GM21786 (cell line): Measurements from ENCODE around the gene PDK2.

Experiments
- ATAC-seq: cut with Tn5 transposase; IDR thresholded peaks from one replicate; pipeline ENCODE4 v1.9.1; 2021; ENCODE audit not compliant: unreplicated experiment

PDK2 gene

DNA sequence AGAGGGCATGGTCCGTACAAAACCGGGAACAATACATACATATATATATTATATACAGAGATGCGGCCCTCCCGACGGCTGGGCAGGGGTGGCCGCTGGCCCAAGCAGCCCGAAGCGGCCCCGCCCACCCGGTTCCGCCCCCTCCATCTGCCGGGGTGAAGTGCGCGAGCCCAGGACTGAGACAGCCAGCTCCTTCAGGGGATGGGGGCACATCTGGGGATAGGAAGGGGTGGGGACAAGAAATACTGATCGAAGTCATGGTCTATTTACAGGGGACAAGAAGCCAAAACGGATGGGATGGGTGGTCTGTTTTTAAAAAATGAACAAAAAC, 38.6 kb downstream of the PDK2 start:
- ATAC-seq: no peak

- ATAC-seq: no peak
Measured at GRCh38 chr17:50134206-50135110, 39.3 kb downstream of the PDK2 start.

DNA sequence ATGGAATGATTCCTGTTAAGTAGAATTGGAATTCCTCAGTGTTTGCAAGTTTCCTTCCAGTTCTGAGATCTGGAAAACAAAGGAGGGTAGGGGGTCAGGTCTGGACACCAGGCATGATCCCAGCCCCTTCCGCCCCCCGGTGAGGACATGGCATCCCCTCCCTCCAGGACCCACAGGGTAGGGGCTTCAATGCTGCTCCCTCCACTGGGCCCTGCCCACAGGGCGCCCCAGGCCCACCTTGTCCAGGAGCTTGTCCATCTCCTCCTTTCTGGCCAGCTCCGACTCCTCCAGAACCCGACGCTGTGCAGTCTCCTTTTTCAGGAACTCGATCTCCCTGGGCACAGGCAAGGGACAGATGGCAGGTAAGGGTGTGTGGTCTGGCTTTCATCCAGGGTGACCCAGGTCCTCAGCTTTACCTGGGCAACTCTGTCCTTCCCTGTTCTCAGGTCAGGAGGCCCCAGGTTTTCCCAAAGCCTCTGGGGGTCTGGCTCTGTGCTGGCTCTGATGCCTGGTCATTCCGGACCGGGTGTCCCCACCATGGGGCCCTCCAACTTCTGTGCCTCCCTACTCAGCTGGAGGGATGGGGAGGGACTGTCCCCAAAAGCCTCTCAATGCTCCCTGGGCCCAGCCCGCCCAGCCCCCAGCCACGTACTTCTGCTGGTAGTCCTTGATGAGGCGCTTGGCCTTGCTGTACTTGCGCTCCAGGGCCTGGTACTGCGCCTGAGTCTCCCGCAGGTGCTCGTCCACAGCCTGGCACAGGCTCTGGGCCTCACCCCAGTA, 40.4 kb downstream of the PDK2 start:
- no peak for ATAC-seq

DNA sequence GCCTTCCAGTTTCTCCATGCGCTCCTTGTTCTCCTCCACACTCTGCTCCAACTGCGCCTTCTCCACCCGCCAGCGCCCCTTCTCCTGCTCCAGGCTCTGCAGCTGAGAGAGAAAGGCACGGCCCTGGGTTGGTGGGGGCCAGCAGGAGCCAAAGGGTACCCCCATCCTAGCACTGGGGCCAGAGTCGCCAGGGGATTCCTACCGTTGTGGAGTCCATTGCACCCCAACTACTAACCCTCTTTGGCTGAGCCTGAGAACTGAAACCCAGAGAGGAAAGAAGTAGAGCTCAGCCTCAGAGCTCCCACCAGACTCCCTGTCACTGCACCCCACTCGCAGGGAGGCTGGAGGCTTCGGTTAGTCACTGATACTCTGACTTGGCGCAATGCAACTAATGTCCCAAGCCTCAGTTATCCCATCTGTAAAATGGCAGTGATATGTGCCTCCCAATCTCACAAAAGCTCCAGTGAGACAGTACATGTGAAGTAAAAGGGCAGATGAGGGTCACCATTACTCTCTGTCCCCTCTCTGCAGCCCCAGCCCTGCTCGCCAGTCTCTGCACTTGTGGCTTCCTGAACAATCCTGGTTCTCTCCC, 41.0 kb downstream of the PDK2 start:
- no peak for ATAC-seq

DNA sequence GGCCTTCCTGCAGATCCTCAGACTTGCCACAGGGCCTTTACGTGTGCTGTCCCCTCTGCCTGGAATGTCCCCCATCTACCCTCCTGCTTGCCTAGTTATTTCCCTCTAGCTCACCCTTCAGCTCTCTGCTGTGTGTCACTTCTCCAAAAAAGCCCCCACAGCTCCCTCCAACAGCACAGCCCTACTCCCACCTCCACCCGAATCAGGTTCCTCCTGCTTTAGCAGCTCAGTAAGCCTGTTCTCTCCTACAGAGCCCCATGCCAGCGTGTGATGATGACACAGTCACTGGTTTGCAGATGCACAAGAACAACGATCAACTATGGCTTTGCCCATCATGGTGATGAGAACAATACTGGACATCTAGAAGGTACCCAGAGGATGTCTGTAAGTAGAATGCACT, 41.9 kb downstream of the PDK2 start:
- no peak for ATAC-seq

GRCh38 chr17:50139185-50139783, 44.1 kb downstream of the PDK2 start:
- no peak for ATAC-seq

DNA sequence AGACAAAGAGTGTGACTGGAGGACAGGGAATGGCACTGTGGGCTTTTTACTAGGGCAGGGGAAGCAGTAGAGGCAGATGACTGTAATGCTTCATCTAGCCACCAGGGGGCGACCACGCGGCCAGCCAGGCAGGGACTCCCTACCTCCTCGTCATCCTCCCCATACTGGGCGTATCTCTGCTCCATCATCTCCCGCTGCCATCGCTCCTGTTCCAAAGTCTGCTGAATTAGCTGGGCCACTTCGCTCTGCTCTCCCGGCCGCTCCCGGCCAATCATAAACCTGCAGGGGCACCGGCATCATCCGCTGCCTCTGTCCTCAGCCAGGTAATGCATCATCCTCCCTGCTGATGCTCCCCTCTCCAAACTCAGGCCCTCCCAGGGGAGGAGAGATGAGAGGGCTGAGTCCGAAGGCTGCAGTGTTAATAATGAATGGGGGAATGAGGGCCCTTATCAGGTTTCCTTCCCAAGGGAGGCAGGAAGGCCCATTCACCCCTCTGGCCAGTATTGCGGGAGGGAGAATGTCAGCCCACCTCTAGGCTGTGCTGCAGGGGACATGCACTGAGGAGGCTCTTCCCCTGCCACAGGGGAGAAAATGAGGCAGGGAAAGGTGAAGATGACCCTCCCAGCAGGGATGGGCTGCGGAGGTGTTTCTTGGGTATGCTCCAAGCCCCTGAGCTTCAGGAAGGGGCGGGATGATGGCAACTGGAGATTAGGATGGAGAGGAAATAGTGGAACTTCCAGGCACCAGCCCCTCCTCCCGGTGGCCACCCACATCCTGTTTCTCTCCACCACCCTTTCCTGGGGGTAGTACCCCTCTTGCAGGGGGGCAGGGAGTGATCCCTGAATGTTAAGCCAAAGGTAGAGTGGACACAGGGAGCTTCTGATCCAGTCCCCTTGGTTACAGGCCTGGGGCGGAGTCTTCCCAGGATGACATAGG, 45.1 kb downstream of the PDK2 start:
- peak; percentile 77 for ATAC-seq

GRCh38 chr17:50141026-50141744, 46.0 kb downstream of the PDK2 start:
- no peak for ATAC-seq

- ATAC-seq: no peak
Measured at GRCh38 chr17:50141745-50142110, 46.6 kb downstream of the PDK2 start.

DNA sequence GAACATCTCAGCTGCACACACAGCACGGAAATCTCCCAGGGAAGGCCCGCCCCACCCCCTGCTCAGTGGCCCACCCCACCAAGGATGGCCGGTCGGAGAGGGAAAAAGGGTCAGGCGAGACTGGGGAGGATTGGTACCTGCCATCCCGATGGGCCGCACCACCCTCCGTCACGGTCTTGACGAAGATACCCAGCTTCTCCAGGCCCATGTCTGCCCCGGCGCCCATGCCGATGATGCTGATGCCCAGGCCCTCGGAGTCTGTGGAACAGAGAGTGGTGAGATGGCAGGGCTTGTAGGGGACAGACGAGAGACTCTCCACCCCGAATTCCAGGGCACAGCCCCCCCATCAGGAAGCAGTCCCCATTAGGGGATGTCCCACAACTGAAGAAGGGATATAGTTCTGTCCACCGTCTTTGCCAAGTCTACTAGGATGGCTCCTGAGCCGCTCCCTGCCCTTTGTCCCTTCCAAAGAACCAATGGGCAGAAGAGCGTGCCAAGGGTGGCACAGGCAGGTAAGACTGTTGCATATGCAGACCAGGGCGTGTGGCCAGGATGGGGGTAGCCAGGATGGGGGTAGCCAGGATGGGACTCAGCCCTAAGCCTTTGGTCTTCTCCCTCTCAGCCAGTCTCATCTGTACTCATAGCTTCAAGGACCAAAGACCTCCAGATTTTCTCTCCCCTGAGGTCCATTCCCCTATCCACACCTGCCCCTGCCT, 48.5 kb downstream of the PDK2 start:
- no peak for ATAC-seq

DNA sequence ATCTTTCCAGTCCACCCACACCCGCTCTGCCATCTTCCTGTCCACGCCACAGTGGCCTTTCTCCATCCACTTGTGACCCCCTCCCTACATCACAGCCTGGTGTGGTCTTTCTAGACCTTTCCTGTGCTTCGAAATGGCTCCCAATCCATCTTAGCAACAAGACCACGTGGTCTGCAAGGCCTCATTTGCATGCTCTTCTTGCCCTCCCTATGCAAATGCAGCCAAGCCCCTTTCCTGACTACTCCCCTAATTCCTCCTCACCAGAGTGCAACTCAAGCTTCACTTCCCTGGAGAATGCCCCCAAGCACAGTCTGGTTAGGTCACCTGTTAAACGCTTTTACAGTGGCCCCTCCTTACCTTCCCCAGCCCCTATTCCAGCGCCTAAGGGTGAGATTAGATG, 49.2 kb downstream of the PDK2 start:
- ATAC-seq: no peak

- no peak for ATAC-seq
Measured at GRCh38 chr17:50144845-50145531, 49.8 kb downstream of the PDK2 start.

GRCh38 chr17:50145532-50146229, 50.5 kb downstream of the PDK2 start:
- no peak for ATAC-seq

GRCh38 chr17:50146230-50146926, 51.2 kb downstream of the PDK2 start:
- ATAC-seq: no peak

DNA sequence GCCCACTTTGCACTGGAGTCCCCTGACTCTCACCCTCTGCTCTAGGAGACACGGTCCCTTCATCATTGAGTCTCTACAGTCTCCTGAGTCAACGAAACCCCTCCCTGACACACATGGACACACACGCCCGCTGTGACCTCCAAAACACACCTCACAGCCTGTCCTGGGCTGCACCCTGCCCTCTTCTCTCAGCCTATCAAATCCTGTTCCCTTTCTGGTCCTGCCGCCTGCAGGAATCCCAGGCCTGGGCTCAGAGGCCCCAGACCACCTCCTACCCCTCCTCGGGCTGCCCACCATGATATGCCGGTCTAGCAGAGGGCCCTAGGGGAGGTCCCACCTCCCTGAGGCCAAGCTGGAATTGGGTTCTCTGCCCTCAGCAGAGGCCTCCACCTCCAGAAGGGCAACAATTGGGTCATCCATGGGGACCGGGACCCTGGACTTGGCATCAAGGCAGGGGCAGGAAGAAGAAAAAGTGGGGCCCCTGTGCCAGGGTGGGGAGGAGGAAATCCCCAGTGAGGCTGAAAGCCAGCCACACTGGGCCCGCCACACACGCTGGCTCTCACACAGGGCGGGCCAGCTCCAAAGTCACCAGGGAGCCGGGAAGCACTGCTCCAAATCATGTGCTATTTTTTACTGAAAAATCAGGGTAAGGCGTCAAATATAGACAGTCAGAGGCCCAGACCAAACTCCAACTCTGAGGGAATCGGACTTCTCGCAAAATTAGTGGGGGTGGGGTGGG, 51.9 kb downstream of the PDK2 start:
- no peak for ATAC-seq

- no peak for ATAC-seq
Measured at GRCh38 chr17:50147841-50148225, 52.7 kb downstream of the PDK2 start.
